Endodermal cell (in vitro differentiated cells): ENCODE measurements around the gene GNPAT. TPM values are rescaled to one million over a fixed set of nuclear protein-coding genes. Genes with fewer than 3 reads are reported as not detected.

Experiments used
- DNase-seq: peaks from one replicate; pipeline ENCODE4 v3.0.0-alpha.2; 2017
- H3K27ac ChIP-seq: 2 replicates; pipeline ENCODE4 v1.5.1; 2013; ENCODE audit warnings: mild to moderate bottlenecking, low read depth, low read length, moderate library complexity
- H3K27me3 ChIP-seq: 2 replicates; pipeline ENCODE4 v1.6.1; 2013; ENCODE audit warnings: mild to moderate bottlenecking, low read length, moderate library complexity; ENCODE audit not compliant: insufficient read depth, control insufficient read depth, poor library complexity, severe bottlenecking
- H3K36me3 ChIP-seq: 2 replicates; pipeline ENCODE4 v1.7.0; 2013; ENCODE audit warnings: mild to moderate bottlenecking, low read length, moderate library complexity; ENCODE audit not compliant: control insufficient read depth, insufficient read depth
- H3K4me1 ChIP-seq: one replicate; pipeline ENCODE4 v1.7.0; 2013; ENCODE audit warnings: low read length; ENCODE audit not compliant: control insufficient read depth, insufficient read depth
- H3K4me3 ChIP-seq: 2 replicates; pipeline ENCODE4 v1.5.1; 2013; ENCODE audit warnings: mild to moderate bottlenecking, low read length, moderate library complexity
- H3K9ac ChIP-seq: 2 replicates; pipeline ENCODE4 v1.6.1; 2013; ENCODE audit warnings: mild to moderate bottlenecking, low read length, moderate library complexity; ENCODE audit not compliant: poor library complexity, severe bottlenecking; ENCODE audit errors: extremely low read depth
- H3K9me3 ChIP-seq: 2 replicates; pipeline ENCODE4 v1.6.1; 2013; ENCODE audit warnings: mild to moderate bottlenecking, low read length, moderate library complexity; ENCODE audit not compliant: control insufficient read depth
- H3K27ac Mint-ChIP-seq: 2 replicates; pipeline ENCODE4 v1.8.0; 2020; ENCODE audit warnings: mixed read lengths
- H3K27me3 Mint-ChIP-seq: 2 replicates; pipeline ENCODE4 v1.8.0; 2021; ENCODE audit warnings: mild to moderate bottlenecking, mixed read lengths; ENCODE audit not compliant: insufficient read depth
- H3K36me3 Mint-ChIP-seq: 2 replicates; pipeline ENCODE4 v1.8.0; 2020; ENCODE audit warnings: low read depth, mixed read lengths
- H3K4me1 Mint-ChIP-seq: 2 replicates; pipeline ENCODE4 v1.8.0; 2020; ENCODE audit warnings: mixed read lengths
- H3K4me3 Mint-ChIP-seq: 2 replicates; pipeline ENCODE4 v1.8.0; 2020; ENCODE audit warnings: mild to moderate bottlenecking, moderate library complexity, mixed read lengths
- H3K9me3 Mint-ChIP-seq: 2 replicates; pipeline ENCODE4 v1.8.0; 2020; ENCODE audit warnings: mild to moderate bottlenecking, mixed read lengths
- CTCF ChIP-seq: fragments of 200-600 bp; sonication (generic); conservative IDR thresholded peaks from 2 replicates; pipeline ENCODE4 v1.5.0; 2021; ENCODE audit warnings: antibody characterized with exemption, mild to moderate bottlenecking
- WGBS, 2 experiments: methylation state at CpG; one replicate each; pipeline versions ENCODE4 v1.1.5 to v1.1.7; 2013; ENCODE audit warnings: missing lambda C conversion rate in 2 of 2, mixed read lengths in 1 of 2; ENCODE audit not compliant: insufficient coverage in 1 of 2, insufficient read length in 1 of 2; 5-methylcytosine and 5-hydroxymethylcytosine counted together
- total RNA-seq, 2 donors: library from RNA; stranded (reverse); fragmentation: NEBNext Ultra II Directional in 1 of 2; extraction: Animal tissue kit (Norgen Biotek cat#: 25700) in 1 of 2; gene quantifications; 2 replicates in 1 of 2; 3 replicates in 1 of 2; pipeline ENCODE4 v1.2.1, GENCODE V29; 2021

The GNPAT gene
- total RNA-seq, 2 donors from 2014 or later, result 56.5 to 69.1 TPM

GRCh38 chr1:231232870-231233734 lies 7.9 kb upstream of the GNPAT start:
- no peaks in the 10 kb centered on the region for H3K9me3 Mint-ChIP-seq
- Histone ChIP-seq H3K27ac (no peak overlapping the region), H3K4me1 (peaks cover 6% of the 10 kb centered on the region), H3K9ac (no peak overlapping the region), H3K27me3 (no peaks in the 10 kb centered on the region), H3K36me3 (peaks cover 26% of the 10 kb centered on the region), H3K9me3 (no peaks in the 10 kb centered on the region), H3K4me3 (no peak overlapping the region)
- no peak for TF ChIP-seq CTCF
- peaks cover 24% of the 10 kb centered on the region for H3K4me1 Mint-ChIP-seq
- no peak overlapping the region for H3K27ac Mint-ChIP-seq
- 94 to 98% methylated on average over 10 to 14 of the region's 14 CpGs for WGBS, 2 experiments
- H3K27me3 Mint-ChIP-seq, result no peaks in the 10 kb centered on the region
- H3K4me3 Mint-ChIP-seq, result no peak overlapping the region
- H3K36me3 Mint-ChIP-seq, result peaks cover 15% of the 10 kb centered on the region
- no peak for DNase-seq

- no peaks in the 10 kb centered on the region for H3K9me3 Mint-ChIP-seq
- no peaks in the 10 kb centered on the region for H3K27me3 ChIP-seq
- DNase-seq, result no peak
- no peaks in the 10 kb centered on the region for H3K27me3 Mint-ChIP-seq
- no peak for TF ChIP-seq CTCF
- WGBS, 2 experiments, result 78 to 81% methylated on average over 6 to 8 of the region's 8 CpGs
- H3K9ac ChIP-seq, result no peak overlapping the region
- H3K4me3 Mint-ChIP-seq, result no peak overlapping the region
- H3K36me3 Mint-ChIP-seq, result peaks cover 20% of the 10 kb centered on the region
- H3K27ac ChIP-seq, result no peak overlapping the region
- H3K4me3 ChIP-seq, result peak overlapping the region; percentile 21
- no peaks in the 10 kb centered on the region for H3K9me3 ChIP-seq
- H3K4me1 Mint-ChIP-seq, result peaks cover 24% of the 10 kb centered on the region
- H3K27ac Mint-ChIP-seq, result peak overlapping the region; percentile 60
- peaks cover 31% of the 10 kb centered on the region for H3K36me3 ChIP-seq
- peaks cover 6% of the 10 kb centered on the region for H3K4me1 ChIP-seq
Observed at GRCh38 chr1:231233735-231234417, 7.1 kb upstream of the GNPAT start.

GRCh38 chr1:231234506-231234905 lies 6.5 kb upstream of the GNPAT start:
- H3K36me3 ChIP-seq, result peaks cover 33% of the 10 kb centered on the region
- H3K9me3 ChIP-seq, result no peaks in the 10 kb centered on the region
- no peak overlapping the region for H3K4me3 Mint-ChIP-seq
- no peaks in the 10 kb centered on the region for H3K27me3 Mint-ChIP-seq
- H3K27ac Mint-ChIP-seq, result peak overlapping the region; percentile 54
- H3K4me3 ChIP-seq, result peak overlapping the region; percentile 21
- no peak for DNase-seq
- H3K27me3 ChIP-seq, result no peaks in the 10 kb centered on the region
- H3K9me3 Mint-ChIP-seq, result no peaks in the 10 kb centered on the region
- H3K4me1 ChIP-seq, result peaks cover 6% of the 10 kb centered on the region
- WGBS, 2 experiments, result 78 to 84% methylated on average over 3 of the region's 3 CpGs
- no peak overlapping the region for H3K9ac ChIP-seq
- H3K4me1 Mint-ChIP-seq, result peaks cover 24% of the 10 kb centered on the region
- no peak for TF ChIP-seq CTCF
- H3K36me3 Mint-ChIP-seq, result peaks cover 20% of the 10 kb centered on the region
- no peak overlapping the region for H3K27ac ChIP-seq
